HG03064 (cell line): ENCODE data around the gene TTC9B.

Source experiments
- ATAC-seq: cut with Tn5 transposase; IDR thresholded peaks from one replicate; pipeline ENCODE4 v1.9.1; 2021; ENCODE audit warnings: low read depth; ENCODE audit not compliant: unreplicated experiment

The TTC9B gene

GRCh38 chr19:40216777-40217026 lies 1.5 kb downstream of the TTC9B start:
- no peak for ATAC-seq

GRCh38 chr19:40216013-40216776 lies 2.0 kb downstream of the TTC9B start:
- no peak for ATAC-seq

GRCh38 chr19:40214936-40215335 lies 3.2 kb downstream of the TTC9B start:
- no peak for ATAC-seq

GRCh38 chr19:40213882-40214570 lies 4.2 kb downstream of the TTC9B start:
- ATAC-seq: no peak

GRCh38 chr19:40213251-40213829 lies 4.8 kb downstream of the TTC9B start:
- no peak for ATAC-seq

GRCh38 chr19:40210889-40211288 lies 7.3 kb downstream of the TTC9B start:
- ATAC-seq: no peak

GRCh38 chr19:40208602-40209001 lies 9.6 kb downstream of the TTC9B start:
- no peak for ATAC-seq

- ATAC-seq: no peak
These were observed 12.4 kb downstream of the TTC9B start for GRCh38 chr19:40205760-40206159.

GRCh38 chr19:40204381-40204780 lies 13.8 kb downstream of the TTC9B start:
- ATAC-seq: no peak

GRCh38 chr19:40200341-40201099 lies 17.7 kb downstream of the TTC9B start:
- no peak for ATAC-seq

- ATAC-seq: no peak
These were observed 19.8 kb downstream of the TTC9B start for GRCh38 chr19:40198272-40198990.

GRCh38 chr19:40193587-40193849 lies 24.7 kb downstream of the TTC9B start:
- ATAC-seq: no peak

- no peak for ATAC-seq
These were observed 25.2 kb downstream of the TTC9B start for GRCh38 chr19:40192758-40193586.

- ATAC-seq: no peak
These were observed 26.1 kb downstream of the TTC9B start for GRCh38 chr19:40191836-40192646.

GRCh38 chr19:40190891-40191835 lies 27.0 kb downstream of the TTC9B start, which contains the start of gene MAP3K10:
Gene MAP3K10, plus strand, starts transcription at chr19:40191426. Its CDS starts 606 bp downstream, at chr19:40192032.
- ATAC-seq: no peak

GRCh38 chr19:40184273-40184672 lies 33.9 kb downstream of the TTC9B start:
- ATAC-seq: no peak

- no peak for ATAC-seq
These were observed 39.4 kb downstream of the TTC9B start for GRCh38 chr19:40178756-40179155.
